Non-pigmented ciliary epithelial cell (primary cell): Measurements from ENCODE around the gene STAT1.
A peak's percentile ranks its signal among the peaks of the same experiment; 100 is the strongest.
"Not testable (repeated sequence)": the region's sequence is repeated elsewhere in the genome, so short reads cannot be mapped to it uniquely, and the experiment has no call there.

ENCODE experiments used
- DNase-seq: peaks from one replicate; pipeline ENCODE4 v3.0.0-alpha.2; 2010; ENCODE audit warnings: low read depth

Gene STAT1

GRCh38 chr2:190981733-190982132, 32.2 kb downstream of the STAT1 start:
- no peak for DNase-seq

GRCh38 chr2:190981333-190981732, 32.6 kb downstream of the STAT1 start:
- DNase-seq: no peak

GRCh38 chr2:190980630-190981209, 33.3 kb downstream of the STAT1 start:
- DNase-seq: no peak

GRCh38 chr2:190979906-190980629, 33.9 kb downstream of the STAT1 start:
- peak; percentile 86 for DNase-seq

GRCh38 chr2:190978389-190979053, 35.5 kb downstream of the STAT1 start:
- peak; percentile 77 for DNase-seq

- DNase-seq: no peak
Observed at GRCh38 chr2:190977505-190977904, 36.5 kb downstream of the STAT1 start.

- DNase-seq: no peak
Observed at GRCh38 chr2:190976521-190976920, 37.5 kb downstream of the STAT1 start.

- no peak for DNase-seq
Observed at GRCh38 chr2:190974629-190975361, 39.2 kb downstream of the STAT1 start.

- DNase-seq: no peak
Observed at GRCh38 chr2:190973726-190974628, 40.0 kb downstream of the STAT1 start.

- DNase-seq: no peak
Observed at GRCh38 chr2:190973262-190973661, 40.7 kb downstream of the STAT1 start.

- DNase-seq: no peak
Observed at GRCh38 chr2:190972846-190973245, 41.1 kb downstream of the STAT1 start.

- DNase-seq: no peak
Observed at GRCh38 chr2:190972213-190972612, 41.8 kb downstream of the STAT1 start.

- DNase-seq: no peak
Observed at GRCh38 chr2:190970873-190971506, 43.0 kb downstream of the STAT1 start.

- no peak for DNase-seq
Observed at GRCh38 chr2:190970160-190970559, 43.8 kb downstream of the STAT1 start.

GRCh38 chr2:190968522-190968921, 45.4 kb downstream of the STAT1 start:
- DNase-seq: no peak

GRCh38 chr2:190965580-190966222, 48.3 kb downstream of the STAT1 start:
- no peak for DNase-seq

GRCh38 chr2:190964170-190964795, 49.7 kb downstream of the STAT1 start:
- no peak for DNase-seq

- DNase-seq: no peak
Observed at GRCh38 chr2:190963088-190963487, 50.9 kb downstream of the STAT1 start.

GRCh38 chr2:190961918-190962487, 52.0 kb downstream of the STAT1 start:
- no peak for DNase-seq

GRCh38 chr2:190961117-190961516, 52.9 kb downstream of the STAT1 start:
- DNase-seq: not testable (repeated sequence)
